Ishikawa (cell line): ENCODE data around the gene KIAA0513.

Source experiments
- CEBPB ChIP-seq: IDR thresholded peaks from 2 replicates; pipeline ENCODE4 v1.6.1; 2012
- CREB1 ChIP-seq: IDR thresholded peaks from 2 replicates; pipeline ENCODE4 v1.6.1; 2012; ENCODE audit warnings: low read depth
- EGR1 ChIP-seq: IDR thresholded peaks from 2 replicates; pipeline ENCODE4 v1.6.1; 2012
- EP300 ChIP-seq: IDR thresholded peaks from 2 replicates; pipeline ENCODE4 v1.6.1; 2012; ENCODE audit warnings: borderline replicate concordance
- FOXM1 ChIP-seq: IDR thresholded peaks from 2 replicates; pipeline ENCODE4 v1.6.1; 2012; ENCODE audit warnings: low read depth, borderline replicate concordance
- MAX ChIP-seq: IDR thresholded peaks from 2 replicates; pipeline ENCODE4 v1.6.1; 2012
- NFIC ChIP-seq: IDR thresholded peaks from 2 replicates; pipeline ENCODE4 v1.6.1; 2012
- RAD21 ChIP-seq: IDR thresholded peaks from 2 replicates; pipeline ENCODE4 v1.6.1; 2012; ENCODE audit warnings: low read depth
- REST ChIP-seq: IDR thresholded peaks from 2 replicates; pipeline ENCODE4 v1.6.1; 2012; ENCODE audit warnings: low read depth, mild to moderate bottlenecking
- TAF1 ChIP-seq: IDR thresholded peaks from 2 replicates; pipeline ENCODE4 v1.6.1; 2012; ENCODE audit warnings: low read depth, mild to moderate bottlenecking
- TCF12 ChIP-seq: IDR thresholded peaks from 2 replicates; pipeline ENCODE4 v1.6.1; 2012; ENCODE audit warnings: low read depth
- TEAD4 ChIP-seq: IDR thresholded peaks from 2 replicates; pipeline ENCODE4 v1.6.1; 2012
- USF1 ChIP-seq: IDR thresholded peaks from 2 replicates; pipeline ENCODE4 v1.6.1; 2012
- YY1 ChIP-seq: IDR thresholded peaks from 2 replicates; pipeline ENCODE4 v1.6.1; 2012; ENCODE audit warnings: low read depth
- ZBTB7A ChIP-seq: IDR thresholded peaks from 2 replicates; pipeline ENCODE4 v1.6.1; 2012; ENCODE audit warnings: low read depth

Gene KIAA0513

GRCh38 chr16:85057212-85057889, 29.8 kb downstream of the KIAA0513 start:
- TF ChIP-seq RAD21 (peak; percentile 35; the same call in 1 of the 2 replicates), ZBTB7A (no peak)

GRCh38 chr16:85057948-85058347, 30.4 kb downstream of the KIAA0513 start:
- no peak for TF ChIP-seq CEBPB
- no peak for TF ChIP-seq CREB1
- no peak for TF ChIP-seq EGR1
- no peak for TF ChIP-seq FOXM1
- no peak for TF ChIP-seq TCF12
- no peak for TF ChIP-seq MAX
- no peak for TF ChIP-seq YY1
- no peak for TF ChIP-seq TAF1
- TF ChIP-seq RAD21, result no peak
- no peak for TF ChIP-seq TEAD4
- TF ChIP-seq USF1, result no peak
- no peak for TF ChIP-seq REST
- no peak for TF ChIP-seq NFIC
- no peak for TF ChIP-seq EP300
- no peak for TF ChIP-seq ZBTB7A

- TF ChIP-seq EP300, result no peak
Observed at GRCh38 chr16:85058909-85059308, 31.3 kb downstream of the KIAA0513 start.

- TF ChIP-seq YY1 (no peak), EGR1 (no peak), TAF1 (no peak), ZBTB7A (no peak), TEAD4 (no peak), FOXM1 (no peak), MAX (no peak), EP300 (no peak), CEBPB (no peak), NFIC (no peak), TCF12 (no peak), RAD21 (no peak), CREB1 (no peak), REST (no peak), USF1 (no peak)
Observed at GRCh38 chr16:85061566-85061965, 34.0 kb downstream of the KIAA0513 start.

- no peak for TF ChIP-seq TAF1
- no peak for TF ChIP-seq TCF12
- no peak for TF ChIP-seq MAX
- no peak for TF ChIP-seq FOXM1
- no peak for TF ChIP-seq CEBPB
- TF ChIP-seq RAD21, result no peak
- TF ChIP-seq YY1, result no peak
- TF ChIP-seq USF1, result no peak
- TF ChIP-seq EGR1, result no peak
- no peak for TF ChIP-seq EP300
- TF ChIP-seq NFIC, result no peak
- TF ChIP-seq TEAD4, result no peak
- TF ChIP-seq ZBTB7A, result no peak
- TF ChIP-seq REST, result no peak
- no peak for TF ChIP-seq CREB1
Observed at GRCh38 chr16:85062323-85062722, 34.7 kb downstream of the KIAA0513 start.
